ENCODE results near the gene WDR73. TPM values are rescaled to one million over a fixed set of nuclear protein-coding genes. Genes with fewer than 3 reads are reported as not detected.

Gene WDR73
- total RNA-seq, 1 experiment from 2014 or later, result 35.7 TPM

GRCh38 chr15:84598993-84599392 lies 55.1 kb downstream of the WDR73 start:
- peak; percentile 62 for DNase-seq
- peak overlapping the region; percentile 54 for H3K4me2 ChIP-seq (ENCODE audit: low read depth, low read length, poor library complexity, severe bottlenecking)
- H3K27ac ChIP-seq (ENCODE audit: low read length), result peak overlapping the region; percentile 42; the same call in 1 of the 2 replicates
- peak overlapping the region; percentile 66 for H2AFZ ChIP-seq (ENCODE audit: low read length)
- no peaks in the 10 kb centered on the region for H4K20me1 ChIP-seq (ENCODE audit: insufficient read depth, low read depth, low read length)
- H3K9me2 ChIP-seq (replicated peaks; ENCODE audit: insufficient read depth, low read length), result no peaks in the 10 kb centered on the region
- no peaks in the 10 kb centered on the region for H3K27me3 ChIP-seq (ENCODE audit: low read length)
- no peaks in the 10 kb centered on the region for H3K36me3 ChIP-seq (ENCODE audit: insufficient read depth, low read length)
- no peaks in the 10 kb centered on the region for H3K9me3 ChIP-seq (ENCODE audit: low read length)
- peak overlapping the region; percentile 44 for H3K9ac ChIP-seq (ENCODE audit: low read length)
- H3K79me2 ChIP-seq (ENCODE audit: low read length), result peaks cover 16% of the 10 kb centered on the region
- peaks cover 44% of the 10 kb centered on the region for H3K4me1 ChIP-seq (ENCODE audit: low read length)
- peak overlapping the region; percentile 14; the same call in 1 of the 2 replicates for H3K4me3 ChIP-seq (ENCODE audit: low read length)

DNA sequence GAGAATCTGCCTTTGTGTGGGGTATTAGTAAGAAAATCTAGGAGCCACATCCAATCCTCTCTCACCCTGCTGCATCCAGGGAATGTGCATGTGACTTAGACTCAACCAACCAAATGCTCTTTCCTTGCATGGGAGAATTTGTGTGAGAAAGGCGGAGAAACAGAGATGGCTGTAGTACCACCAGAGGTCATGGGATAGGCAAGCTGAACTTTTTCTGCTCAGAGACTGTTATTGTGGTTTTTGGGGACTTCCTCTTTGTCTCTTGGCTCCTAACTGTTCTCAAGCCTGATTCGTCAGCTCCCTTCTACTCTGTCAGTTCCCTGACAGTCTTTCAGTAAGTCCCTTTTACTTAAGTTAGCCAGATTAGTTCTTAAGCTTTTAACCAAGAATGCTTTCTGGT lies 55.8 kb downstream of the WDR73 start:
- Histone ChIP-seq H3K79me2 (ENCODE audit: low read length) (peaks cover 16% of the 10 kb centered on the region), H4K20me1 (ENCODE audit: insufficient read depth, low read depth, low read length) (no peaks in the 10 kb centered on the region), H3K4me3 (ENCODE audit: low read length) (peak overlapping the region; percentile 14; the same call in 1 of the 2 replicates), H3K9me2 (replicated peaks; ENCODE audit: insufficient read depth, low read length) (no peaks in the 10 kb centered on the region), H3K36me3 (ENCODE audit: insufficient read depth, low read length) (no peaks in the 10 kb centered on the region), H3K9ac (ENCODE audit: low read length) (peak overlapping the region; percentile 44), H3K4me2 (ENCODE audit: low read depth, low read length, poor library complexity, severe bottlenecking) (peak overlapping the region; percentile 54), H3K9me3 (ENCODE audit: low read length) (no peaks in the 10 kb centered on the region), H3K27ac (ENCODE audit: low read length) (peak overlapping the region; percentile 42; the same call in 1 of the 2 replicates), H3K27me3 (ENCODE audit: low read length) (no peaks in the 10 kb centered on the region), H3K4me1 (ENCODE audit: low read length) (peaks cover 38% of the 10 kb centered on the region), H2AFZ (ENCODE audit: low read length) (peak overlapping the region; percentile 66)
- peak; percentile 83 for DNase-seq

DNA sequence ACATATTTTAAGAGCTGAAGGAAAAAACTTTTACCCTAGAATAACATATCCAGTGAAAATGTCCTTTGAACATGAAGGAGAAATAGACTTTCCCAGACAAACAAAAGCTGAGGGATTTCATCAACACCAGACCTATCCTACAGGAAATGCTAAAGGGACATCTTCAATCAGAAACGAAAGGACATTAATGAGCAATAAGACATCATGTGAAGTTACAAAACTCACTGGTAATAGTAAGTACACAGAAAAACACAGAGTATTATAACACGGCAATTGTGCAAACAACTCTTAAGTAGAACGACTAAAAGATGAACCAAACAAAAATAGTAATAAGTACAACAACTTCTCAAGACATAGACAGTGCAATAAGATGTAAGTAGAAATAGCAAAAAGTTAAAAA lies 56.8 kb downstream of the WDR73 start:
- Histone ChIP-seq H3K9ac (ENCODE audit: low read length) (no peak overlapping the region), H3K79me2 (ENCODE audit: low read length) (peaks cover 11% of the 10 kb centered on the region), H4K20me1 (ENCODE audit: insufficient read depth, low read depth, low read length) (no peaks in the 10 kb centered on the region), H3K27me3 (ENCODE audit: low read length) (no peaks in the 10 kb centered on the region), H3K9me2 (replicated peaks; ENCODE audit: insufficient read depth, low read length) (no peaks in the 10 kb centered on the region), H3K9me3 (ENCODE audit: low read length) (no peaks in the 10 kb centered on the region), H3K4me2 (ENCODE audit: low read depth, low read length, poor library complexity, severe bottlenecking) (no peak overlapping the region), H3K36me3 (ENCODE audit: insufficient read depth, low read length) (no peaks in the 10 kb centered on the region), H3K27ac (ENCODE audit: low read length) (no peak overlapping the region), H3K4me3 (ENCODE audit: low read length) (no peak overlapping the region), H3K4me1 (ENCODE audit: low read length) (peaks cover 38% of the 10 kb centered on the region), H2AFZ (ENCODE audit: low read length) (no peak overlapping the region)
- DNase-seq, result no peak

- no peaks in the 10 kb centered on the region for H3K27me3 ChIP-seq (ENCODE audit: low read length)
- no peaks in the 10 kb centered on the region for H4K20me1 ChIP-seq (ENCODE audit: insufficient read depth, low read depth, low read length)
- no peaks in the 10 kb centered on the region for H3K79me2 ChIP-seq (ENCODE audit: low read length)
- H3K27ac ChIP-seq (ENCODE audit: low read length), result no peak overlapping the region
- DNase-seq, result no peak
- no peak overlapping the region for H3K4me2 ChIP-seq (ENCODE audit: low read depth, low read length, poor library complexity, severe bottlenecking)
- H3K9me2 ChIP-seq (replicated peaks; ENCODE audit: insufficient read depth, low read length), result no peaks in the 10 kb centered on the region
- H3K9ac ChIP-seq (ENCODE audit: low read length), result no peak overlapping the region
- H3K36me3 ChIP-seq (ENCODE audit: insufficient read depth, low read length), result no peaks in the 10 kb centered on the region
- peaks cover 28% of the 10 kb centered on the region for H3K4me1 ChIP-seq (ENCODE audit: low read length)
- H2AFZ ChIP-seq (ENCODE audit: low read length), result no peak overlapping the region
- no peaks in the 10 kb centered on the region for H3K9me3 ChIP-seq (ENCODE audit: low read length)
- no peak overlapping the region for H3K4me3 ChIP-seq (ENCODE audit: low read length)
Measured at GRCh38 chr15:84595660-84596059, 58.4 kb downstream of the WDR73 start.

DNA sequence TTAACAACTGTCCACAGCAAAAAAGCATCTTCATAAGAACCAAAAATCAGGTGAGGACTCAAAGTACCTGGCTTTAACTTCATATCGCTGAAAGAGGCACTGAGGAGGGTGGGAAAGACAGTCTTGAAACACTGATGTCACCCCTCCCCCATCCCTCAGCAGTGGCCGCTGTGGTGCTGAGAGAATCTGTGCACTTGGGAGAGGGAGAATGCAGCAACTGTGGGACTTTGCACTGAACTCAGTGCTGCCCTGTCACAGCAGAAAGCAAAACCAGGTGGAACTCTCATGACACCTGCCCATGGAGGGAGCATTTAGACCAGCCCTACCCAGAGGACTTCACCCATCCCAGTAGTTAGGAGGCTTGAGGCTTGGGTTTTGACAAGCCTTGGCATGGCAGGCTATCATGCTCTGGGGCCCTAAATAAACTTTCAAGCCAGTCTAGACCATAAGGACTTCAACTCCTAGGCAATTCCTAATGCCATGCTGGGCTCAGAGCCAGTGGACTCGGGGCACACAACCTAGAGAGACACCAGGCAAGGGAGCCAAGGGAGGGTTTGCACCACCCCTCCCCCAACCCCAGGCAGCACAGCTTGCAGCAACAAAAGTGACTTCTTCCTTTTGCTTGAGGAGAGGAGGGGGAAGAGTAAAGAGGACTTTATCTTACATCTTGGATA lies 59.3 kb downstream of the WDR73 start:
- no peak overlapping the region for H2AFZ ChIP-seq (ENCODE audit: low read length)
- H3K9ac ChIP-seq (ENCODE audit: low read length), result no peak overlapping the region
- H3K79me2 ChIP-seq (ENCODE audit: low read length), result no peaks in the 10 kb centered on the region
- H3K27me3 ChIP-seq (ENCODE audit: low read length), result no peaks in the 10 kb centered on the region
- H3K36me3 ChIP-seq (ENCODE audit: insufficient read depth, low read length), result no peaks in the 10 kb centered on the region
- H3K4me3 ChIP-seq (ENCODE audit: low read length), result no peak overlapping the region
- no peaks in the 10 kb centered on the region for H4K20me1 ChIP-seq (ENCODE audit: insufficient read depth, low read depth, low read length)
- H3K9me2 ChIP-seq (replicated peaks; ENCODE audit: insufficient read depth, low read length), result no peaks in the 10 kb centered on the region
- no peak overlapping the region for H3K4me2 ChIP-seq (ENCODE audit: low read depth, low read length, poor library complexity, severe bottlenecking)
- no peak for DNase-seq
- no peaks in the 10 kb centered on the region for H3K9me3 ChIP-seq (ENCODE audit: low read length)
- H3K27ac ChIP-seq (ENCODE audit: low read length), result no peak overlapping the region
- peaks cover 20% of the 10 kb centered on the region for H3K4me1 ChIP-seq (ENCODE audit: low read length)

DNA sequence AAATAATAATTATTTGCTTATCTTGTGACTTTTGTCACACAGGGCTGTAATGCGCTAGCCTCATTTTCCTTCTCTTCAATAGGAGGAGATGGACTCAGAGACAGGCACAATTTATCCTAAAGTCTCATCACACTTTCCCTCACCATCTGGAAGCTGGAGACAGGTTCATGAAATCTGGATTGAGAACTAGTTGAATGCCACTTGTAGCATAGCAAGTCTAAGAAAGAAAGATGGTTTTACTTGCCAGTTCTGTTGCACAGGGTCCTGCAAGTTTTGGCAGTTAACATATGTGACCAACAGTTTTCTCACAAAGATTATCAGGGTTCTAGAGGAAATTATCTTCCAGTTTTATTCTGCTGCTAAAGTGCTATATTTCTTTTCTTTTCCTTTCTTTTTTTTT lies 62.3 kb downstream of the WDR73 start:
- H3K4me3 ChIP-seq (ENCODE audit: low read length), result no peak overlapping the region
- no peaks in the 10 kb centered on the region for H3K27me3 ChIP-seq (ENCODE audit: low read length)

GRCh38 chr15:84590406-84590805 lies 63.7 kb downstream of the WDR73 start:
- H3K4me1 ChIP-seq (ENCODE audit: low read length), result peaks cover 7% of the 10 kb centered on the region
- H3K27me3 ChIP-seq (ENCODE audit: low read length), result no peaks in the 10 kb centered on the region
- H3K36me3 ChIP-seq (ENCODE audit: insufficient read depth, low read length), result no peaks in the 10 kb centered on the region
- H2AFZ ChIP-seq (ENCODE audit: low read length), result no peak overlapping the region
- H3K9me2 ChIP-seq (replicated peaks; ENCODE audit: insufficient read depth, low read length), result no peaks in the 10 kb centered on the region
- H3K9ac ChIP-seq (ENCODE audit: low read length), result no peak overlapping the region
- H3K4me2 ChIP-seq (ENCODE audit: low read depth, low read length, poor library complexity, severe bottlenecking), result no peak overlapping the region
- H3K27ac ChIP-seq (ENCODE audit: low read length), result no peak overlapping the region
- no peak overlapping the region for H3K4me3 ChIP-seq (ENCODE audit: low read length)
- H4K20me1 ChIP-seq (ENCODE audit: insufficient read depth, low read depth, low read length), result no peaks in the 10 kb centered on the region
- no peak for DNase-seq
- H3K79me2 ChIP-seq (ENCODE audit: low read length), result no peaks in the 10 kb centered on the region
- H3K9me3 ChIP-seq (ENCODE audit: low read length), result no peaks in the 10 kb centered on the region

More for the DNA sequence above, 62.3 kb downstream of the WDR73 start:
- H3K4me2 ChIP-seq (ENCODE audit: low read depth, low read length, poor library complexity, severe bottlenecking), result no peak overlapping the region
- H3K9me3 ChIP-seq (ENCODE audit: low read length), result no peaks in the 10 kb centered on the region
- no peaks in the 10 kb centered on the region for H4K20me1 ChIP-seq (ENCODE audit: insufficient read depth, low read depth, low read length)
- H3K36me3 ChIP-seq (ENCODE audit: insufficient read depth, low read length), result no peaks in the 10 kb centered on the region
- no peaks in the 10 kb centered on the region for H3K9me2 ChIP-seq (replicated peaks; ENCODE audit: insufficient read depth, low read length)
- no peak overlapping the region for H3K27ac ChIP-seq (ENCODE audit: low read length)
- H3K9ac ChIP-seq (ENCODE audit: low read length), result no peak overlapping the region
- no peak for DNase-seq
- H2AFZ ChIP-seq (ENCODE audit: low read length), result no peak overlapping the region
- peaks cover 7% of the 10 kb centered on the region for H3K4me1 ChIP-seq (ENCODE audit: low read length)
- H3K79me2 ChIP-seq (ENCODE audit: low read length), result no peaks in the 10 kb centered on the region

Measured in Karpas-422 (cell line).